ENCODE results near the gene RNF123.

Gene RNF123

DNA sequence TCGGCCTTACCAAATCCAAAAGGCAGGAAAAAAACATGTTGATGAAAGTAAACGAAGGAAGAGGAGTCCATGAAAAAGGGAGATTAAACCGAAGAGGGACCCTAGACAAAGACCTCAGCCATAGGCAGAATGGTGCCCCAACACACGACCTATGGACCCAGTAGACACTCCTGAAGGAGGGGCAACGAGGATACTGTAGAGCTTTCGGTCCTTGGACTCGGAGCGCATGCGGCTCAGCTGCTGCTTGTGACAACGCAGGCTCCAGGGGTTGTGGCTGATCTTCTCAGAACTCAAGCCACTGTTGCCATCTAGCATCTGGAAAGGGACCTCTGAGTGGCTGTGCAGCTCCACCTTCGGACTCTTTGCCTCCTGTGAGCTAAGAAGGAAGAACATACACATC lies 43.2 kb downstream of the RNF123 start:
- TF ChIP-seq, protein P1, sequence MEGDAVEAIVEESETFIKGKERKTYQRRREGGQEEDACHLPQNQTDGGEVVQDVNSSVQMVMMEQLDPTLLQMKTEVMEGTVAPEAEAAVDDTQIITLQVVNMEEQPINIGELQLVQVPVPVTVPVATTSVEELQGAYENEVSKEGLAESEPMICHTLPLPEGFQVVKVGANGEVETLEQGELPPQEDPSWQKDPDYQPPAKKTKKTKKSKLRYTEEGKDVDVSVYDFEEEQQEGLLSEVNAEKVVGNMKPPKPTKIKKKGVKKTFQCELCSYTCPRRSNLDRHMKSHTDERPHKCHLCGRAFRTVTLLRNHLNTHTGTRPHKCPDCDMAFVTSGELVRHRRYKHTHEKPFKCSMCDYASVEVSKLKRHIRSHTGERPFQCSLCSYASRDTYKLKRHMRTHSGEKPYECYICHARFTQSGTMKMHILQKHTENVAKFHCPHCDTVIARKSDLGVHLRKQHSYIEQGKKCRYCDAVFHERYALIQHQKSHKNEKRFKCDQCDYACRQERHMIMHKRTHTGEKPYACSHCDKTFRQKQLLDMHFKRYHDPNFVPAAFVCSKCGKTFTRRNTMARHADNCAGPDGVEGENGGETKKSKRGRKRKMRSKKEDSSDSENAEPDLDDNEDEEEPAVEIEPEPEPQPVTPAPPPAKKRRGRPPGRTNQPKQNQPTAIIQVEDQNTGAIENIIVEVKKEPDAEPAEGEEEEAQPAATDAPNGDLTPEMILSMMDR (IDR thresholded peaks at IDR 0.05; ENCODE audit: low read length), result no peak
- no peak for TF ChIP-seq EZH2 (IDR thresholded peaks at IDR 0.05; ENCODE audit: borderline replicate concordance, low read length)
- Histone ChIP-seq H3K4me2 (ENCODE audit: low read length) (no peak overlapping the region), H3F3A (ENCODE audit: insufficient read depth, low read length) (no peaks in the 10 kb centered on the region), H3K9me2 (ENCODE audit: low read depth, low read length) (no peaks in the 10 kb centered on the region), H4K20me1 (ENCODE audit: insufficient read depth, low read length) (no peaks in the 10 kb centered on the region), H3K79me2 (ENCODE audit: insufficient read depth, low read length) (no peaks in the 10 kb centered on the region), H3K9me3 (ENCODE audit: low read length) (no peaks in the 10 kb centered on the region), H3K27me3 (ENCODE audit: insufficient read depth, low read length) (no peaks in the 10 kb centered on the region), H3K36me3 (ENCODE audit: insufficient read depth, low read length) (peaks cover 55% of the 10 kb centered on the region), H3K4me3 (ENCODE audit: low read depth, low read length, poor library complexity, severe bottlenecking) (no peak overlapping the region), H3K9ac (ENCODE audit: low read length) (no peak overlapping the region), H3K27ac (ENCODE audit: low read depth, low read length, poor library complexity, severe bottlenecking) (no peak overlapping the region), H2AFZ (ENCODE audit: low read length) (no peak overlapping the region), H3K4me1 (ENCODE audit: insufficient read depth, low read length, severe bottlenecking) (no peaks in the 10 kb centered on the region)

DNA sequence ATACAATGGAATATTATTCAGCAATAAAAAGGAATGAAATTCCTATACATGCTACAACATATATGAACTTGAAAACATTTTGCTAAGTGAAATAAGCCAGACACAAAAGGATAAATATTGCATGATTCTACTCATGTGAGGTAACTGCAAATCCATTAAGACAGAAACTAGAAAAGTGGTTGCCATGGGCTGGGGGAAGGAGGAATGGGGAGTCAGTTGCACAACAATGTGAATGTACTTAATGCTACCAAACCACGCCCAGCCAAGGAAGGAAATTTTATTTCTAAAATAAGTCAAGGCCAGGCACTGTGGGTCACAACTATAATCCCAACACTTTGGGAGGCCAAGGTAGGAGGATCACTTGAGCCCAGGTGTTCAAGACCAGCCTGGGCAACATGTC lies 44.2 kb downstream of the RNF123 start:
- no peaks in the 10 kb centered on the region for H4K20me1 ChIP-seq (ENCODE audit: insufficient read depth, low read length)
- no peak overlapping the region for H3K4me2 ChIP-seq (ENCODE audit: low read length)
- no peak overlapping the region for H3K9ac ChIP-seq (ENCODE audit: low read length)
- H3K9me2 ChIP-seq (ENCODE audit: low read depth, low read length), result no peaks in the 10 kb centered on the region
- H3K4me1 ChIP-seq (ENCODE audit: insufficient read depth, low read length, severe bottlenecking), result no peaks in the 10 kb centered on the region
- H3K27me3 ChIP-seq (ENCODE audit: insufficient read depth, low read length), result no peaks in the 10 kb centered on the region
- H3F3A ChIP-seq (ENCODE audit: insufficient read depth, low read length), result no peaks in the 10 kb centered on the region
- peaks cover 64% of the 10 kb centered on the region for H3K36me3 ChIP-seq (ENCODE audit: insufficient read depth, low read length)
- H2AFZ ChIP-seq (ENCODE audit: low read length), result no peak overlapping the region
- H3K4me3 ChIP-seq (ENCODE audit: low read depth, low read length, poor library complexity, severe bottlenecking), result no peak overlapping the region
- H3K79me2 ChIP-seq (ENCODE audit: insufficient read depth, low read length), result no peaks in the 10 kb centered on the region
- no peaks in the 10 kb centered on the region for H3K9me3 ChIP-seq (ENCODE audit: low read length)
- TF ChIP-seq, protein P1 (IDR thresholded peaks at IDR 0.05; ENCODE audit: low read length), result no peak
- no peak for TF ChIP-seq EZH2 (IDR thresholded peaks at IDR 0.05; ENCODE audit: borderline replicate concordance, low read length)
- H3K27ac ChIP-seq (ENCODE audit: low read depth, low read length, poor library complexity, severe bottlenecking), result no peak overlapping the region

DNA sequence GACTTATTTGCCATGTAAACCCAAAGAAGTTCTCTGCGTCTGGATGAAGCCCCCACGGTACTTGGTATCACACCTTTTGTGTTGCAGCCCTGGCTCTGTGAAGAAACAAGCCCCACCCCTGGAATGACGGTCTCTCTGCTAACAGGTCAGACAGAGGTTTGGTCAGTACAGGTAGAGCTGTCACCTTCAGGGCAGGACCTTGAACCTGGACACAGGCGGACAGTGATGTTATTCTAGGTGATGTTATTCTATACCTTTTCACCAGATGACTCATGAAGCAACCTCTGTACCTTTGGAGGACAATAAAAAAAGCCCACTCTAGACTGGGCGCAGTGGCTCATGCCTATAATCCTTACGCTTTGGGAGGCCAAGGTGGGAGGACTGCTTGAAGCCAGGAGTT lies 45.4 kb downstream of the RNF123 start:
- no peak overlapping the region for H3K9ac ChIP-seq (ENCODE audit: low read length)
- TF ChIP-seq EZH2 (IDR thresholded peaks at IDR 0.05; ENCODE audit: borderline replicate concordance, low read length), result no peak
- TF ChIP-seq, protein P1 (IDR thresholded peaks at IDR 0.05; ENCODE audit: low read length), result no peak
- H3K27me3 ChIP-seq (ENCODE audit: insufficient read depth, low read length), result no peaks in the 10 kb centered on the region
- no peaks in the 10 kb centered on the region for H3K9me3 ChIP-seq (ENCODE audit: low read length)
- H3K4me1 ChIP-seq (ENCODE audit: insufficient read depth, low read length, severe bottlenecking), result no peaks in the 10 kb centered on the region
- H3K9me2 ChIP-seq (ENCODE audit: low read depth, low read length), result no peaks in the 10 kb centered on the region
- H4K20me1 ChIP-seq (ENCODE audit: insufficient read depth, low read length), result no peaks in the 10 kb centered on the region
- H3K27ac ChIP-seq (ENCODE audit: low read depth, low read length, poor library complexity, severe bottlenecking), result no peak overlapping the region
- no peak overlapping the region for H3K4me3 ChIP-seq (ENCODE audit: low read depth, low read length, poor library complexity, severe bottlenecking)
- H3F3A ChIP-seq (ENCODE audit: insufficient read depth, low read length), result no peaks in the 10 kb centered on the region
- H3K36me3 ChIP-seq (ENCODE audit: insufficient read depth, low read length), result peaks cover 68% of the 10 kb centered on the region
- H2AFZ ChIP-seq (ENCODE audit: low read length), result no peak overlapping the region
- no peaks in the 10 kb centered on the region for H3K79me2 ChIP-seq (ENCODE audit: insufficient read depth, low read length)
- no peak overlapping the region for H3K4me2 ChIP-seq (ENCODE audit: low read length)

All from OCI-LY1 (cell line).